Naive thymus-derived CD4-positive, alpha-beta T cell (primary cell): ENCODE results near the gene XYLT1. TPM values are rescaled to one million over a fixed set of nuclear protein-coding genes. Genes with fewer than 3 reads are reported as not detected.
A peak's percentile ranks its signal among the peaks of the same experiment; 100 is the strongest.

ENCODE experiments used
- ATAC-seq: fragments of 150-1000 bp; cut with Tn5 transposase; 2 replicates; pipeline ENCODE4 v1.10.0; 2021; ENCODE audit warnings: mild to moderate bottlenecking, moderate library complexity
- CTCF ChIA-PET: fragments of 350-600 bp; sonication (Branson Sonifier 250); formaldehyde crosslinking; loops from one replicate; lab custom pipeline; 2021; ENCODE audit warnings: antibody characterized with exemption; lab: Charles Lee
- POLR2A ChIA-PET: fragments of 350-600 bp; sonication (Branson Sonifier 250); formaldehyde crosslinking; loops from one replicate; lab custom pipeline; 2021; ENCODE audit warnings: antibody characterized with exemption, inconsistent platforms; lab: Charles Lee
- DNase-seq, 9 donors: peaks; one replicate each; pipeline versions ENCODE4 v3.0.0 to v3.0.0-alpha.2; 2020 to 2022; ENCODE audit warnings: mixed read lengths in 1 of 9
- H3K27ac ChIP-seq: one replicate; pipeline ENCODE4 v1.7.0; 2013; ENCODE audit warnings: mild to moderate bottlenecking, low read depth, low read length, moderate library complexity
- H3K27me3 ChIP-seq, 2 donors: one replicate each; pipeline ENCODE4 v1.7.0; 2013; ENCODE audit warnings: low read length in 2 of 2, mild to moderate bottlenecking in 2 of 2, moderate library complexity in 2 of 2; ENCODE audit not compliant: control insufficient read depth in 2 of 2, insufficient read depth in 2 of 2
- H3K36me3 ChIP-seq, 3 experiments: 1 replicate in 2 of 3; 2 replicates in 1 of 3; pipeline ENCODE4 v1.7.0; 2013; ENCODE audit warnings: low read length in 3 of 3, mild to moderate bottlenecking in 3 of 3, moderate library complexity in 1 of 3; ENCODE audit not compliant: insufficient read depth in 3 of 3, control insufficient read depth in 2 of 3
- H3K4me1 ChIP-seq, 2 donors: one replicate each; pipeline ENCODE4 v1.7.0; 2013; ENCODE audit warnings: low read length in 2 of 2, mild to moderate bottlenecking in 2 of 2, moderate library complexity in 1 of 2; ENCODE audit not compliant: control insufficient read depth in 2 of 2, insufficient read depth in 2 of 2
- H3K4me3 ChIP-seq: 2 replicates; pipeline ENCODE4 v1.7.0; 2013; ENCODE audit warnings: mild to moderate bottlenecking, low read length
- H3K9me3 ChIP-seq, 3 experiments: 1 replicate in 2 of 3; 2 replicates in 1 of 3; pipeline ENCODE4 v1.7.0; 2013; ENCODE audit warnings: low read length in 3 of 3; ENCODE audit not compliant: control insufficient read depth in 2 of 3
- H3K27ac Mint-ChIP-seq, 9 donors: one replicate each; pipeline ENCODE4 v1.8.0; 2020 to 2022; ENCODE audit warnings: mixed read lengths in 9 of 9, mild to moderate bottlenecking in 8 of 9, moderate library complexity in 5 of 9, inconsistent platforms in 2 of 9
- H3K27me3 Mint-ChIP-seq, 5 donors: one replicate each; pipeline ENCODE4 v1.8.0; 2021 to 2022; ENCODE audit warnings: mixed read lengths in 5 of 5, mild to moderate bottlenecking in 1 of 5
- H3K36me3 Mint-ChIP-seq, 5 donors: one replicate each; pipeline ENCODE4 v1.8.0; 2020 to 2022; ENCODE audit warnings: mixed read lengths in 5 of 5, mild to moderate bottlenecking in 3 of 5, inconsistent platforms in 1 of 5
- H3K4me1 Mint-ChIP-seq, 7 donors: one replicate each; pipeline ENCODE4 v1.8.0; 2020 to 2022; ENCODE audit warnings: mixed read lengths in 7 of 7, mild to moderate bottlenecking in 3 of 7, inconsistent platforms in 1 of 7
- H3K4me3 Mint-ChIP-seq, 10 donors: one replicate each; pipeline ENCODE4 v1.8.0; 2020 to 2022; ENCODE audit warnings: mild to moderate bottlenecking in 10 of 10, mixed read lengths in 10 of 10, moderate library complexity in 6 of 10, inconsistent platforms in 2 of 10
- H3K9me3 Mint-ChIP-seq, 11 donors: one replicate each; pipeline ENCODE4 v1.8.0; 2020 to 2022; ENCODE audit warnings: mixed read lengths in 11 of 11, mild to moderate bottlenecking in 4 of 11, inconsistent platforms in 1 of 11, moderate library complexity in 1 of 11
- intact Hi-C, 2 donors: fragments of 100-400 bp; cut with micrococcal nuclease; formaldehyde crosslinking; loops; one replicate each; pipeline ENCODE4 v1.15.1; 2023
- polyA plus RNA-seq, 2 donors: library from polyadenylated mRNA; unstranded; fragments of 300-500 nt; fragmentation: Illumina TruSeq; gene quantifications; one replicate each; pipeline ENCODE4 v1.2.3, GENCODE V29; 2021
- total RNA-seq, 6 experiments: library from RNA in 5 of 6; stranded (reverse) in 5 of 6; gene quantifications; 1 replicate in 5 of 6; 2 replicates in 1 of 6; pipeline ENCODE4 v1.2.3 and lab custom pipeline; 2021 to 2026

The XYLT1 gene
- total and polyA plus RNA-seq, 7 experiments from 2014 or later: 1.9 to 50.4 (median 37.9) TPM

DNA sequence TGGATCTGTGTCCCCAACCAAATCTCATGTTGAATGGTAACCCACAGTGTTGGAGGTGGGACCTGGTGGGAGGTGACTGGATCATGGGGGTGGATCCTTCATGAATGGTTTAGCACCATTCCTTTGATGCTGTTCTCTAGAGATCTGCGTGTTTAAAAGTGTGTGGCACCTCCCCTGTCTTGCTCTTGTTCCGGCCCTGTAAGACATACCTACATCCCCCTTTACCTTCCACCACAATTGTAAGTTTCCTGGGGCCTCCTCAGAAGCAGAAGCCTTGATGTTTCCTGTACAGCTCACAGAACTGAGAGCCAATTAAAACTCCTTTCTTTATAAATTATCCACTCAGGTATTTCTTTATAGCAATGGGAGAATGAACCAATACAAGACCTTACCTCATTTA lies 257.7 kb downstream of the XYLT1 start:
- intact Hi-C loops: loop anchor here (2.0 to 10.0 kb wide), 5 partner anchors 62 to 366 kb away; partner anchors contain the start of gene XYLT1 (in 1 of the 2)
- DNase-seq: peak in 7 of 9 donors; percentile 11 to 65 (median 50)

DNA sequence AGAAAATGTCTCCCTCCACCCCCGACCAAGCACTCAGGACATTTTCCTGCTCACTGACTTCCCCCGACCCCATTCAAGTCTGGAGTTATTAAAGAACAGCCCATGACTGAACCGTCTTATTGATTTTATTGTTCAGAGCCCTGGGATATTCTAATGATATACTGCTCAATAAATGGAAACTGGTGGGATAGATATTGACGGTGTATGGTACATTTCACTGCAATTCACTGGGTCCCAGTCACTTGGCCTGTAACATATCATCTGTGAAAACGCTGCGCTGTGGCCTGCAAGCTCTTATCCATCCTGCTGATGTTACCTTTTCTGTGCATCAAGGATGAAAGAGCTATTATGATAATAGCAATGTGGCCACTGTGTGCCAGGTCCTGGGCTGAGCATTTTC lies 258.2 kb downstream of the XYLT1 start:
- Histone ChIP-seq H3K4me1 (peaks cover 0 to 7% of the 10 kb centered on the region in 2 donors), H3K4me3 (no peak overlapping the region), H3K27ac (no peak overlapping the region), H3K9me3 (peaks cover 0 to 10% (median 3%) of the 10 kb centered on the region in 3 experiments), H3K27me3 (no peaks in the 10 kb centered on the region), H3K36me3 (peaks cover 0 to 7% (median 0%) of the 10 kb centered on the region in 3 experiments)
- Mint-ChIP-seq H3K4me3 (peak overlapping the region in 3 of 10 donors; percentile 18 to 46 (median 30)), H3K27ac (peak overlapping the region; percentile 4 to 91 (median 70)), H3K27me3 (no peaks in the 10 kb centered on the region), H3K36me3 (peaks cover 5 to 44% (median 35%) of the 10 kb centered on the region in 5 donors), H3K4me1 (peaks cover 10 to 41% (median 32%) of the 10 kb centered on the region in 7 donors), H3K9me3 (peaks cover 0 to 14% (median 7%) of the 10 kb centered on the region in 11 donors)
- CTCF ChIA-PET: interaction anchor here (0.8 to 0.9 kb wide), 4 partner anchors 37 to 252 kb away, joined by 3 to 7 read pairs (median 3); no protein-coding TSS in a partner anchor
- POLR2A ChIA-PET: no interaction called here
- no peak for ATAC-seq
- DNase-seq: no peak
- intact Hi-C loops: loop anchor here (2.0 to 10.0 kb wide), 5 partner anchors 62 to 366 kb away; partner anchors contain the start of gene XYLT1 (in 1 of the 2)

More for the DNA sequence above, 257.7 kb downstream of the XYLT1 start:
- Histone ChIP-seq H3K27ac (no peak overlapping the region), H3K9me3 (peaks cover 0 to 10% (median 3%) of the 10 kb centered on the region in 3 experiments), H3K4me1 (peaks cover 0 to 7% of the 10 kb centered on the region in 2 donors), H3K36me3 (peaks cover 0 to 7% (median 0%) of the 10 kb centered on the region in 3 experiments), H3K27me3 (no peaks in the 10 kb centered on the region), H3K4me3 (no peak overlapping the region)
- CTCF ChIA-PET: interaction anchor here (0.9 kb wide), 2 partner anchors 15 to 37 kb away, joined by 3 read pairs; no protein-coding TSS in a partner anchor
- peaks cover 0 to 14% (median 7%) of the 10 kb centered on the region in 11 donors for H3K9me3 Mint-ChIP-seq
- peaks cover 11 to 41% (median 32%) of the 10 kb centered on the region in 7 donors for H3K4me1 Mint-ChIP-seq
- POLR2A ChIA-PET: no interaction called here
- H3K4me3 Mint-ChIP-seq: peak overlapping the region in 6 of 10 donors; percentile 1 to 46 (median 26)
- H3K27ac Mint-ChIP-seq: peak overlapping the region; percentile 4 to 91 (median 70)
- H3K27me3 Mint-ChIP-seq: no peaks in the 10 kb centered on the region
- peak; percentile 67 for ATAC-seq
- peaks cover 5 to 45% (median 35%) of the 10 kb centered on the region in 5 donors for H3K36me3 Mint-ChIP-seq

- H3K27ac Mint-ChIP-seq: peak overlapping the region in 2 of 9 donors; percentile 21 to 91
- no peak overlapping the region for H3K4me3 Mint-ChIP-seq
- no peaks in the 10 kb centered on the region for H3K27me3 ChIP-seq
- no peak overlapping the region for H3K4me3 ChIP-seq
- CTCF ChIA-PET: interaction anchor here (0.8 kb wide), 4 partner anchors 12 to 253 kb away, joined by 3 to 7 read pairs (median 3); no protein-coding TSS in a partner anchor
- intact Hi-C loops: loop anchor here (1.0 to 10.0 kb wide), 6 partner anchors 63 to 367 kb away; partner anchors contain the start of gene XYLT1 (in 1 of the 2)
- no peak overlapping the region for H3K27ac ChIP-seq
- peaks cover 0 to 10% (median 3%) of the 10 kb centered on the region in 3 experiments for H3K9me3 ChIP-seq
- DNase-seq (peak in 8 of 9 donors; percentile 4 to 50 (median 34)), ATAC-seq (peak; percentile 77)
- peaks cover 0 to 7% (median 0%) of the 10 kb centered on the region in 3 experiments for H3K36me3 ChIP-seq
- no peaks in the 10 kb centered on the region for H3K27me3 Mint-ChIP-seq
- POLR2A ChIA-PET: no interaction called here
- peaks cover 5 to 38% (median 34%) of the 10 kb centered on the region in 5 donors for H3K36me3 Mint-ChIP-seq
- peaks cover 0 to 14% (median 7%) of the 10 kb centered on the region in 11 donors for H3K9me3 Mint-ChIP-seq
- H3K4me1 Mint-ChIP-seq: peaks cover 10 to 41% (median 30%) of the 10 kb centered on the region in 7 donors
- peaks cover 0 to 7% of the 10 kb centered on the region in 2 donors for H3K4me1 ChIP-seq
These were observed 259.0 kb downstream of the XYLT1 start for GRCh38 chr16:17211797-17212196.

- H3K27ac Mint-ChIP-seq: no peak overlapping the region
- no peaks in the 10 kb centered on the region for H3K9me3 ChIP-seq
- no peaks in the 10 kb centered on the region for H3K27me3 Mint-ChIP-seq
- H3K4me1 Mint-ChIP-seq: peaks cover 2 to 19% (median 6%) of the 10 kb centered on the region in 7 donors
- H3K9me3 Mint-ChIP-seq: no peaks in the 10 kb centered on the region
- H3K4me1 ChIP-seq: no peaks in the 10 kb centered on the region
- no peaks in the 10 kb centered on the region for H3K27me3 ChIP-seq
- no peak for ATAC-seq
- ChIA-PET POLR2A (no interaction called here), CTCF (no interaction called here)
- H3K36me3 Mint-ChIP-seq: peaks cover 0 to 25% (median 6%) of the 10 kb centered on the region in 5 donors
- H3K4me3 ChIP-seq: no peak overlapping the region
- no peak overlapping the region for H3K27ac ChIP-seq
- intact Hi-C loops: no loop called here
- H3K36me3 ChIP-seq: no peaks in the 10 kb centered on the region
- no peak for DNase-seq
- H3K4me3 Mint-ChIP-seq: no peak overlapping the region
These were observed 264.0 kb downstream of the XYLT1 start for GRCh38 chr16:17206712-17207111.

GRCh38 chr16:17205279-17206211 lies 265.2 kb downstream of the XYLT1 start:
- no peak for ATAC-seq
- H3K27me3 Mint-ChIP-seq: no peaks in the 10 kb centered on the region
- POLR2A ChIA-PET: no interaction called here

GRCh38 chr16:17204644-17205043 lies 266.1 kb downstream of the XYLT1 start:
- POLR2A ChIA-PET: interaction anchor here (0.9 kb wide), 1 partner anchor 13 kb away, joined by 3 read pairs; no protein-coding TSS in a partner anchor
- no peak overlapping the region for H3K27ac Mint-ChIP-seq
- Histone ChIP-seq H3K4me1 (no peaks in the 10 kb centered on the region), H3K9me3 (no peaks in the 10 kb centered on the region), H3K27me3 (no peaks in the 10 kb centered on the region), H3K27ac (no peak overlapping the region), H3K36me3 (peaks cover 0 to under 1% (median 0%) of the 10 kb centered on the region in 3 experiments), H3K4me3 (no peak overlapping the region)
- H3K4me3 Mint-ChIP-seq: no peak overlapping the region
- H3K27me3 Mint-ChIP-seq: no peaks in the 10 kb centered on the region
- peaks cover 1 to 35% (median 16%) of the 10 kb centered on the region in 5 donors for H3K36me3 Mint-ChIP-seq
- CTCF ChIA-PET: no interaction called here
- no peaks in the 10 kb centered on the region for H3K9me3 Mint-ChIP-seq
- intact Hi-C loops: no loop called here
- peaks cover 0 to 19% (median 5%) of the 10 kb centered on the region in 7 donors for H3K4me1 Mint-ChIP-seq
- ATAC-seq (peak; percentile 24), DNase-seq (no peak)

More at GRCh38 chr16:17205279-17206211, 265.2 kb downstream of the XYLT1 start:
- Histone ChIP-seq H3K4me1 (no peaks in the 10 kb centered on the region), H3K9me3 (no peaks in the 10 kb centered on the region), H3K4me3 (no peak overlapping the region), H3K36me3 (no peaks in the 10 kb centered on the region), H3K27ac (no peak overlapping the region), H3K27me3 (no peaks in the 10 kb centered on the region)
- CTCF ChIA-PET: no interaction called here
- H3K27ac Mint-ChIP-seq: peak overlapping the region in 1 of 9 donors; percentile 17
- DNase-seq: no peak
- peaks cover 0 to 26% (median 12%) of the 10 kb centered on the region in 5 donors for H3K36me3 Mint-ChIP-seq
- peaks cover 0 to 19% (median 5%) of the 10 kb centered on the region in 7 donors for H3K4me1 Mint-ChIP-seq
- no peaks in the 10 kb centered on the region for H3K9me3 Mint-ChIP-seq
- intact Hi-C loops: no loop called here
- H3K4me3 Mint-ChIP-seq: no peak overlapping the region
